Keratinocyte (primary cell): ENCODE measurements around the gene HSP90B1.

Source experiments
- EZH2 ChIP-seq: IDR thresholded peaks from one replicate; pipeline ENCODE4 v1.6.1; 2012; ENCODE audit warnings: inconsistent platforms, mild to moderate bottlenecking, low read length, moderate library complexity
- TF ChIP-seq, protein P1 (sequence below), 3 experiments: IDR thresholded peaks in 1 of 3; conservative IDR thresholded peaks in 1 of 3; optimal IDR thresholded peaks in 1 of 3; 2 replicates in 2 of 3; 3 replicates in 1 of 3; pipeline versions ENCODE3 to v1.5.1; 2011; ENCODE audit warnings: low read length in 3 of 3, mild to moderate bottlenecking in 3 of 3, moderate library complexity in 2 of 3, control low read depth in 1 of 3, inconsistent platforms in 1 of 3; ENCODE audit not compliant: insufficient read depth in 2 of 3; ENCODE audit errors: extremely low read depth in 1 of 3

DNA sequence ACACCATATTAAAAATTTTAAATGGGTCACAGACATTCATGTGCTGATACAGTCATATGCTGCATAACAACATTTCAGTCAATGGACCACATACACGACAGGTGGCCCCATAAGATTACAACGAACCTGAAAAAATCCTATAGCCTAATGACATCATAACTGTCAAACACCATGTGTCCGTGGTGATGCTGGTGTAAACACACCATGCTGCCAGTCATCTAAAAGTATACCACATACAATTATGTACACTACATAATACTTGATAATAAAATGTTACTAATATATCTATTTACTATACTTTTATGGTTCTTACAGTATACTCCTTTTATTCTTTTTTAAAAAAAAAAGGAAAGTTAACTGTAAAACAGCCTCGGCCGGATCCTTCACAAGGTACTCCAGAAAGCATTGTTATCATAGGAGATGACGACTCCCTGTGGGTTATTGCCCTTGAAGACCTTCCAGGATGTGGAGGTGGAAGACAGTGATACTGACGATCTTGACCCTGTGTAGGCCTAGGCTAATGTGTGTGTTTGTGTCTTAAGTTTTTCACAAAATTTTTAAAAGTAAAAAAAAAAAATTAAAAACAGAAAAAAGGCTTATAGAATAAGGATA is 30.5 kb downstream of the HSP90B1 start:
- TF ChIP-seq, protein P1, sequence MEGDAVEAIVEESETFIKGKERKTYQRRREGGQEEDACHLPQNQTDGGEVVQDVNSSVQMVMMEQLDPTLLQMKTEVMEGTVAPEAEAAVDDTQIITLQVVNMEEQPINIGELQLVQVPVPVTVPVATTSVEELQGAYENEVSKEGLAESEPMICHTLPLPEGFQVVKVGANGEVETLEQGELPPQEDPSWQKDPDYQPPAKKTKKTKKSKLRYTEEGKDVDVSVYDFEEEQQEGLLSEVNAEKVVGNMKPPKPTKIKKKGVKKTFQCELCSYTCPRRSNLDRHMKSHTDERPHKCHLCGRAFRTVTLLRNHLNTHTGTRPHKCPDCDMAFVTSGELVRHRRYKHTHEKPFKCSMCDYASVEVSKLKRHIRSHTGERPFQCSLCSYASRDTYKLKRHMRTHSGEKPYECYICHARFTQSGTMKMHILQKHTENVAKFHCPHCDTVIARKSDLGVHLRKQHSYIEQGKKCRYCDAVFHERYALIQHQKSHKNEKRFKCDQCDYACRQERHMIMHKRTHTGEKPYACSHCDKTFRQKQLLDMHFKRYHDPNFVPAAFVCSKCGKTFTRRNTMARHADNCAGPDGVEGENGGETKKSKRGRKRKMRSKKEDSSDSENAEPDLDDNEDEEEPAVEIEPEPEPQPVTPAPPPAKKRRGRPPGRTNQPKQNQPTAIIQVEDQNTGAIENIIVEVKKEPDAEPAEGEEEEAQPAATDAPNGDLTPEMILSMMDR (optimal IDR thresholded peaks at IDR 0.05 in 1 of 3, IDR thresholded peaks at IDR 0.05 in 1 of 3, conservative IDR thresholded peaks at IDR 0.05 in 1 of 3; ENCODE audit: extremely low read depth in 1 of 3, insufficient read depth in 2 of 3, low read length in 3 of 3): no peak
- no peak for TF ChIP-seq EZH2
